ENCODE results near the gene STAT5B.
A peak's percentile ranks its signal among the peaks of the same experiment; 100 is the strongest.
"Not testable (repeated sequence)": the region's sequence is repeated elsewhere in the genome, so short reads cannot be mapped to it uniquely, and the experiment has no call there.

The STAT5B gene

GRCh38 chr17:42271006-42271778 lies 5.0 kb downstream of the STAT5B start:
- no peak overlapping the region for H3K27ac ChIP-seq
- no peak for DNase-seq (ENCODE audit: low read depth, low spot score)

- no peak overlapping the region for H3K27ac ChIP-seq
- DNase-seq (ENCODE audit: low read depth, low spot score), result no peak
These were observed 5.6 kb downstream of the STAT5B start for GRCh38 chr17:42270596-42270995.

GRCh38 chr17:42270170-42270535 lies 6.0 kb downstream of the STAT5B start:
- no peak for DNase-seq (ENCODE audit: low read depth, low spot score)
- H3K27ac ChIP-seq, result no peak overlapping the region

- DNase-seq (ENCODE audit: low read depth, low spot score), result no peak
- H3K27ac ChIP-seq, result no peak overlapping the region
These were observed 8.0 kb downstream of the STAT5B start for GRCh38 chr17:42268236-42268635.

- no peak overlapping the region for H3K27ac ChIP-seq
- DNase-seq (ENCODE audit: low read depth, low spot score), result no peak
These were observed 9.0 kb downstream of the STAT5B start for GRCh38 chr17:42266918-42267766.

- no peak overlapping the region for H3K27ac ChIP-seq
These were observed 9.7 kb downstream of the STAT5B start for GRCh38 chr17:42266462-42266861.

GRCh38 chr17:42264366-42264765 lies 11.8 kb downstream of the STAT5B start:
- not testable (repeated sequence) for DNase-seq (ENCODE audit: low read depth, low spot score); H3K27ac ChIP-seq

More at GRCh38 chr17:42266462-42266861, 9.7 kb downstream of the STAT5B start:
- DNase-seq (ENCODE audit: low read depth, low spot score), result no peak

GRCh38 chr17:42260318-42260717 lies 15.9 kb downstream of the STAT5B start:
- DNase-seq (ENCODE audit: low read depth, low spot score), result no peak
- H3K27ac ChIP-seq, result no peak overlapping the region

- H3K27ac ChIP-seq, result no peak overlapping the region
- DNase-seq (ENCODE audit: low read depth, low spot score), result no peak
These were observed 20.7 kb downstream of the STAT5B start for GRCh38 chr17:42255445-42255844.

- no peak overlapping the region for H3K27ac ChIP-seq
- DNase-seq (ENCODE audit: low read depth, low spot score), result no peak
These were observed 22.6 kb downstream of the STAT5B start for GRCh38 chr17:42253578-42253977.

- H3K27ac ChIP-seq, result peak overlapping the region; percentile 25
- DNase-seq (ENCODE audit: low read depth, low spot score), result no peak
These were observed 23.3 kb downstream of the STAT5B start for GRCh38 chr17:42252597-42253550.

GRCh38 chr17:42251115-42251514 lies 25.1 kb downstream of the STAT5B start:
- no peak for DNase-seq (ENCODE audit: low read depth, low spot score)
- no peak overlapping the region for H3K27ac ChIP-seq

GRCh38 chr17:42249681-42250446 lies 26.3 kb downstream of the STAT5B start:
- no peak for DNase-seq (ENCODE audit: low read depth, low spot score)
- H3K27ac ChIP-seq, result no peak overlapping the region

GRCh38 chr17:42248351-42249179 lies 27.6 kb downstream of the STAT5B start:
- H3K27ac ChIP-seq, result no peak overlapping the region
- DNase-seq (ENCODE audit: low read depth, low spot score), result no peak

GRCh38 chr17:42247734-42248133 lies 28.5 kb downstream of the STAT5B start:
- no peak overlapping the region for H3K27ac ChIP-seq
- no peak for DNase-seq (ENCODE audit: low read depth, low spot score)

- H3K27ac ChIP-seq, result no peak overlapping the region
- no peak for DNase-seq (ENCODE audit: low read depth, low spot score)
These were observed 29.7 kb downstream of the STAT5B start for GRCh38 chr17:42246515-42246914.

GRCh38 chr17:42245183-42245582 lies 31.0 kb downstream of the STAT5B start:
- H3K27ac ChIP-seq, result not testable (repeated sequence)

GRCh38 chr17:42244116-42244515 lies 32.1 kb downstream of the STAT5B start:
- H3K27ac ChIP-seq; DNase-seq (ENCODE audit: low read depth, low spot score): not testable (repeated sequence)

More at GRCh38 chr17:42245183-42245582, 31.0 kb downstream of the STAT5B start:
- not testable (repeated sequence) for DNase-seq (ENCODE audit: low read depth, low spot score)
